ENCODE data around the gene ZNF560.

The ZNF560 gene

GRCh38 chr19:9461938-9462337, 36.5 kb downstream of the ZNF560 start:
- 0 out of 20 replicates have a peak overlapping the region, but pooled peaks of 1 of the 10 experiments have one; percentile 24 for H3K4me3 ChIP-seq
- no peaks in the 10 kb centered on the region for H3K27me3 ChIP-seq
- H3K36me3 ChIP-seq, result peaks cover 13 to 53% (median 31%) of the 10 kb centered on the region in 11 experiments; a peak in 19 of 22 replicates
- H3K27ac ChIP-seq, result no peak overlapping the region
- no peak overlapping the region for H3K4me2 ChIP-seq
- no peak overlapping the region for H3K9ac ChIP-seq
- peaks cover 94 to 100% (median 100%) of the 10 kb centered on the region in 11 experiments for H3K9me3 ChIP-seq (replicated peaks in 1 of 11)
- H4K20me1 ChIP-seq, result no peaks in the 10 kb centered on the region
- TF ChIP-seq Cebpa-rat (IDR thresholded peaks at IDR 0.05), result no peak
- H3K4me1 ChIP-seq, result no peaks in the 10 kb centered on the region

GRCh38 chr19:9456018-9456689, 42.3 kb downstream of the ZNF560 start:
- H3K4me1 ChIP-seq, result no peaks in the 10 kb centered on the region
- no peak overlapping the region for H3K27ac ChIP-seq
- H3K36me3 ChIP-seq, result peaks cover 0 to 24% (median 11%) of the 10 kb centered on the region in 11 experiments; a peak in 14 of 22 replicates
- no peaks in the 10 kb centered on the region for H4K20me1 ChIP-seq
- no peak for TF ChIP-seq Cebpa-rat (IDR thresholded peaks at IDR 0.05)
- H3K9me3 ChIP-seq (replicated peaks in 1 of 11), result peaks cover 93 to 100% (median 100%) of the 10 kb centered on the region in 11 experiments
- no peaks in the 10 kb centered on the region for H3K27me3 ChIP-seq
- H3K4me3 ChIP-seq, result no peak overlapping the region
- no peak overlapping the region for H3K9ac ChIP-seq
- H3K4me2 ChIP-seq, result no peak overlapping the region

- Histone ChIP-seq H3K27ac (no peak overlapping the region), H3K9me3 (replicated peaks in 1 of 11) (peaks cover 93 to 100% (median 100%) of the 10 kb centered on the region in 11 experiments), H3K36me3 (peaks cover 0 to 8% (median 0%) of the 10 kb centered on the region in 11 experiments; a peak in 7 of 22 replicates), H3K4me1 (no peaks in the 10 kb centered on the region), H3K4me2 (no peak overlapping the region), H3K27me3 (no peaks in the 10 kb centered on the region), H3K9ac (no peak overlapping the region), H4K20me1 (no peaks in the 10 kb centered on the region), H3K4me3 (peak overlapping the region in 2 of 10 experiments; percentile 6 to 24; a peak in 2 of 20 replicates)
- TF ChIP-seq Cebpa-rat (IDR thresholded peaks at IDR 0.05), result no peak
Measured at GRCh38 chr19:9453953-9454352, 44.5 kb downstream of the ZNF560 start.

GRCh38 chr19:9445037-9445436, 53.4 kb downstream of the ZNF560 start:
- Histone ChIP-seq H3K4me1 (no peaks in the 10 kb centered on the region), H3K9me3 (replicated peaks in 1 of 11) (peaks cover 84 to 100% (median 96%) of the 10 kb centered on the region in 11 experiments), H3K27ac (no peak overlapping the region), H3K36me3 (peaks cover 14 to 48% (median 29%) of the 10 kb centered on the region in 11 experiments), H3K4me3 (no peak overlapping the region), H3K4me2 (no peak overlapping the region), H4K20me1 (no peaks in the 10 kb centered on the region), H3K9ac (no peak overlapping the region), H3K27me3 (no peaks in the 10 kb centered on the region)
- TF ChIP-seq Cebpa-rat (IDR thresholded peaks at IDR 0.05), result no peak

GRCh38 chr19:9436358-9436757, 62.1 kb downstream of the ZNF560 start:
- peaks cover 27 to 40% (median 31%) of the 10 kb centered on the region in 10 experiments for H3K4me1 ChIP-seq
- no peak for TF ChIP-seq Cebpa-rat (IDR thresholded peaks at IDR 0.05)
- H3K36me3 ChIP-seq, result peaks cover 25 to 38% (median 28%) of the 10 kb centered on the region in 11 experiments
- H3K9ac ChIP-seq, result peak overlapping the region; percentile 87 to 98 (median 95); a peak in 20 of 22 replicates
- peaks cover 12 to 35% (median 15%) of the 10 kb centered on the region in 11 experiments; a peak in 19 of 22 replicates for H3K9me3 ChIP-seq (replicated peaks in 1 of 11)
- H3K27me3 ChIP-seq, result no peaks in the 10 kb centered on the region
- H3K4me2 ChIP-seq, result peak overlapping the region; percentile 77 to 98 (median 87)
- H4K20me1 ChIP-seq, result peaks cover 0 to 17% (median 3%) of the 10 kb centered on the region in 11 experiments; a peak in 8 of 22 replicates
- peak overlapping the region in 10 of 11 experiments; percentile 88 to 98 (median 91); a peak in 18 of 22 replicates for H3K27ac ChIP-seq
- H3K4me3 ChIP-seq, result peak overlapping the region; percentile 81 to 90 (median 86)

GRCh38 chr19:9435279-9436268, 62.8 kb downstream of the ZNF560 start, which contains the start of gene ZNF266:
Gene ZNF266 (minus strand): TSS chr19:9435573. CDS start chr19:9420089, 15,484 bp downstream.
- H3K36me3 ChIP-seq, result peaks cover 33 to 46% (median 36%) of the 10 kb centered on the region in 11 experiments
- peaks cover 30 to 47% (median 36%) of the 10 kb centered on the region in 10 experiments for H3K4me1 ChIP-seq
- peak within 1 kb of the TSS; percentile 88 to 98 (median 91) for H3K27ac ChIP-seq
- H3K4me3 ChIP-seq, result peak within 1 kb of the TSS; percentile 81 to 90 (median 86)
- TF ChIP-seq Cebpa-rat (IDR thresholded peaks at IDR 0.05), result no peak
- H3K4me2 ChIP-seq, result peak within 1 kb of the TSS; percentile 80 to 98 (median 87)
- peaks cover 7 to 28% (median 12%) of the 10 kb centered on the region in 11 experiments; a peak in 18 of 22 replicates for H3K9me3 ChIP-seq (replicated peaks in 1 of 11)
- peaks cover 0 to 24% (median 11%) of the 10 kb centered on the region in 11 experiments; a peak in 10 of 22 replicates for H4K20me1 ChIP-seq
- H3K9ac ChIP-seq, result peak within 1 kb of the TSS; percentile 87 to 98 (median 95)
- H3K27me3 ChIP-seq, result no peaks in the 10 kb centered on the region

GRCh38 chr19:9431475-9431874, 66.9 kb downstream of the ZNF560 start:
- Histone ChIP-seq H3K27ac (no peak overlapping the region), H3K4me1 (peaks cover 24 to 58% (median 45%) of the 10 kb centered on the region in 10 experiments), H3K9me3 (replicated peaks in 1 of 11) (0 out of 22 replicates have a peak, but pooled peaks cover 0 to 7% (median 0%) of the 10 kb centered on the region in 11 experiments), H3K4me3 (no peak overlapping the region), H3K9ac (no peak overlapping the region), H4K20me1 (peaks cover 0 to 54% (median 12%) of the 10 kb centered on the region in 11 experiments; a peak in 10 of 22 replicates), H3K27me3 (no peaks in the 10 kb centered on the region), H3K4me2 (peak overlapping the region in 9 of 11 experiments; percentile 10 to 74 (median 58); a peak in 16 of 22 replicates), H3K36me3 (peaks cover 65 to 74% (median 70%) of the 10 kb centered on the region in 11 experiments)
- TF ChIP-seq Cebpa-rat (IDR thresholded peaks at IDR 0.05), result no peak

GRCh38 chr19:9430444-9430843, 68.0 kb downstream of the ZNF560 start:
- TF ChIP-seq Cebpa-rat (IDR thresholded peaks at IDR 0.05), result no peak
- Histone ChIP-seq H3K27ac (peak overlapping the region in 7 of 11 experiments; percentile 2 to 56 (median 31); a peak in 12 of 22 replicates), H3K9ac (peak overlapping the region in 6 of 11 experiments; percentile 17 to 46 (median 36); a peak in 7 of 22 replicates), H3K36me3 (peaks cover 75 to 85% (median 80%) of the 10 kb centered on the region in 11 experiments), H3K9me3 (replicated peaks in 1 of 11) (peaks cover 0 to 15% (median 6%) of the 10 kb centered on the region in 11 experiments; a peak in 18 of 22 replicates), H3K27me3 (no peaks in the 10 kb centered on the region), H4K20me1 (peaks cover 0 to 60% (median 17%) of the 10 kb centered on the region in 11 experiments; a peak in 10 of 22 replicates), H3K4me2 (peak overlapping the region in 9 of 11 experiments; percentile 1 to 74 (median 58); a peak in 16 of 22 replicates), H3K4me3 (peak overlapping the region in 1 of 10 experiments; percentile 25; a peak in 1 of 20 replicates), H3K4me1 (peaks cover 17 to 49% (median 39%) of the 10 kb centered on the region in 10 experiments)
